Vagina (tissue), 2 donors: Measurements from ENCODE around the gene METTL26.

Experiments used
- CTCF ChIP-seq, 3 experiments: fragments of 450-650 bp in 2 of 3; fragments of 200-600 bp in 1 of 3; sonication (generic) in 1 of 3; IDR thresholded peaks; one replicate each; pipeline ENCODE4 v1.5.1; 2017 to 2019; ENCODE audit warnings: antibody characterized with exemption in 3 of 3, mild to moderate bottlenecking in 2 of 3, moderate library complexity in 2 of 3
- POLR2A ChIP-seq, 2 donors: fragments of 450-650 bp; IDR thresholded peaks; one replicate each; pipeline ENCODE4 v1.6.1; 2017; ENCODE audit warnings: antibody characterized with exemption in 2 of 2, mild to moderate bottlenecking in 2 of 2, moderate library complexity in 2 of 2
- POLR2AphosphoS5 ChIP-seq, 2 donors: sonication (generic); formaldehyde crosslinking; IDR thresholded peaks; one replicate each; pipeline ENCODE4 v1.9.0; 2017; ENCODE audit warnings: antibody characterized with exemption in 2 of 2, mild to moderate bottlenecking in 2 of 2, low read depth in 1 of 2; ENCODE audit not compliant: insufficient read depth in 1 of 2

- TF ChIP-seq CTCF (IDR thresholded peaks at IDR 0.05) (no peak), POLR2A (IDR thresholded peaks at IDR 0.05) (no peak), POLR2AphosphoS5 (IDR thresholded peaks at IDR 0.05; ENCODE audit: insufficient read depth in 1 of 2, low read depth in 1 of 2) (no peak)
Observed at GRCh38 chr16:593807-594206, 42.3 kb downstream of the METTL26 start.
